KOPT-K1 (cell line): ENCODE measurements around the gene CFAP90.

ENCODE experiments used
- H3K27ac ChIP-seq: fragments of 200-600 bp; sonication (generic); 2 replicates; pipeline ENCODE4 v1.5.1; 2016; ENCODE audit warnings: antibody characterized with exemption, mild to moderate bottlenecking, low read depth, low read length; ENCODE audit not compliant: poor library complexity, severe bottlenecking
- H3K36me3 ChIP-seq: fragments of 200-600 bp; sonication (generic); 2 replicates; pipeline ENCODE4 v1.5.1; 2017; ENCODE audit warnings: antibody characterized with exemption, mild to moderate bottlenecking, low read length, moderate library complexity; ENCODE audit not compliant: insufficient read depth
- H3K9me3 ChIP-seq: fragments of 200-600 bp; sonication (generic); 2 replicates; pipeline ENCODE4 v1.5.1; 2017; ENCODE audit warnings: antibody characterized with exemption, low read length, mild to moderate bottlenecking; ENCODE audit not compliant: insufficient read depth, poor library complexity, severe bottlenecking

CFAP90 gene

GRCh38 chr5:7787770-7788169 lies 63.2 kb downstream of the CFAP90 start:
- Histone ChIP-seq H3K36me3 (no peaks in the 10 kb centered on the region), H3K9me3 (no peaks in the 10 kb centered on the region), H3K27ac (no peak overlapping the region)

- no peak overlapping the region for H3K27ac ChIP-seq
- no peaks in the 10 kb centered on the region for H3K9me3 ChIP-seq
- no peaks in the 10 kb centered on the region for H3K36me3 ChIP-seq
Observed at GRCh38 chr5:7784683-7785380, 66.1 kb downstream of the CFAP90 start.

GRCh38 chr5:7781899-7782298 lies 69.0 kb downstream of the CFAP90 start:
- Histone ChIP-seq H3K36me3 (no peaks in the 10 kb centered on the region), H3K9me3 (no peaks in the 10 kb centered on the region), H3K27ac (no peak overlapping the region)
